Midbrain (tissue), 1 donor: ENCODE data around the gene RECK.
"Not testable (repeated sequence)": the region's sequence is repeated elsewhere in the genome, so short reads cannot be mapped to it uniquely, and the experiment has no call there.

Experiments used
- DNase-seq: peaks from one replicate; lab custom pipeline; 2025; lab: John Stamatoyannopoulos, UW

RECK gene

GRCh38 chr9:36116593-36116992 is 79.9 kb downstream of the RECK start:
- DNase-seq = no peak

DNA sequence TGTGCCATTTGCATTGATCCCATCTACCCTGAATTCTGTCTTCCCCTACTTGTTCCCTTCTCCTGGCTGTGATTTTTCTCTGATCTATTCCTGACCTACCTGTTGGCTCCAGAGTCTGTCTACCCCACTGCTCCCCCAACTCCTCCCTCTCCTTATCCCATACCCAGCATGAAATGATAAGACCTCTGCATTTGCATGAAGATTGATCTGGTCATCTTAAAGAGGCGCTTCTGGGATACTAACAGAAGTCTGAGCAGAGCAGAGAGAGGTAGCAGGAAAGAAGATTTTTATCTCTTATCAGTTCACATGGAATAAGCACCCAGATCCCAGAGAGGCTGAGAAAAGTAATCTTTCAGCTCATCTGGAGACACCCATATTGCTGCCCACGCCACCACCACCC is 81.5 kb downstream of the RECK start:
- DNase-seq = no peak

- DNase-seq = no peak
These were observed 82.0 kb downstream of the RECK start for GRCh38 chr9:36118706-36119105.

- no peak for DNase-seq
These were observed 82.8 kb downstream of the RECK start for GRCh38 chr9:36119476-36119875.

DNA sequence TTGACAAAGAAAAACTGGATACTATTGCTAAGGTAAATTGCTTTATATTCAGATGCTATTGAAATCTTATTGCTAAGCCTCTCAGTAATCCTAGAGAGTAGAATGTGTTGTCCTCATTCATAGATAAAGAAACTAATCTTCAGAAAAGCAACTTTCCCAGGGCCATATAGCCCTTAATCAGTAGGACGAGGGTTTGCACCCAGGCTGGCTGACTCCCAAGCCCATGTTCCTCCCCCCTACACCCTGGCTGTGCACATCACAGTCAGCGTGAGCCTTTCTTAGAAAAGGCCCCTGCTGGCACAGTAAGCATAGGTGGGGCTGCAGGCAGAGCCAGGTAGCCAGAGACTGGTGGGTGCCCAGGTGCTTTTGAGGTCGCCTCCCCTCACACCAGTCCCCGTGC is 84.0 kb downstream of the RECK start:
- DNase-seq = no peak

GRCh38 chr9:36121971-36122370 is 85.3 kb downstream of the RECK start:
- DNase-seq = no peak

DNA sequence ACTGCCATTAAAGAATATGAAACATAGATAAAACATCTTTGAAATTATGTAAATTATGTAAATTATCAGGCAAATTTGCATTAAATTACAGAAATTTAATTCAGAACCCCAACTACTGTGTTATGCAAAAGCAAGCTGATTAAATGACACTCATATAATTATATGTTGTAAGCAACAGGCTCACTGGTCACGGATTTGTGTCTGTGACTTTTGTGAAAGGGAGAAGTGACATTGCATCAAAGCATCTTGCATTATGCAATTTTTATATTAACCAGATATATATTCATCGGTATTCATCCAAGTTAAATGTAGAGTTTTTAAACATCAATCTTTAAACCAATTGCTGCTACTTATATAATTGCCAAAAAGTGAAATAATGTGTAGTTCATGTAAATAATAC is 86.8 kb downstream of the RECK start:
- DNase-seq = no peak

GRCh38 chr9:36125062-36125855 is 88.5 kb downstream of the RECK start:
- no peak for DNase-seq

- DNase-seq = peak; percentile 21
These were observed 89.5 kb downstream of the RECK start for GRCh38 chr9:36126016-36126730.

DNA sequence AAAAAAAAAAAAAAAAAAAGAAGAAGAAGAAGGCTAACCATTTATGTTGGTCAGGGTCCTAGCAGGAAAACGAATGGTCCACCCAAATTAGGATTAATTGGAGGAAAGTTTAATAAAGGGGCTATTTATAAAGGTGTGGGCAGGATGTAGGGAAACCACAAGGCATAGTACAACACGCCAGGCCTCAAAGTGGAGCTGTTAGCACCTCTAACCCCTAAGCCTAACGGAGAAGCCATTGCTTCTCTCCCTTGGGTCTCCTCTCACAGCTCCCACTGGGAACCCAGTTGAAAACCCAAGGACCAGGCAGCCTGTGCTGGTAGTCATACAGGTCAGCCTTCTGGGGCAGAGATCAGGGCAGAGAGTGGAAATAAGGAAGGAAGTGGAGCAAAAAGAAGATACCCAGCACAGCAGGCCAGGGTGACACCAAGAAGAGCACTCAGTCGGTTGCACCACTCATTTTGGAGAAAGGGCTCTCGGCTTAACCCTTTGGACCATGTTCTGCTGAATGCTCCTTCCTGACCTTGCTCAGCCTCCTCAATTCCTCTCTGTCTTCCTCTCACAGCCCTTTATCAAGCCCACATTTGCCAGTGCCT is 91.0 kb downstream of the RECK start:
- DNase-seq = no peak

DNA sequence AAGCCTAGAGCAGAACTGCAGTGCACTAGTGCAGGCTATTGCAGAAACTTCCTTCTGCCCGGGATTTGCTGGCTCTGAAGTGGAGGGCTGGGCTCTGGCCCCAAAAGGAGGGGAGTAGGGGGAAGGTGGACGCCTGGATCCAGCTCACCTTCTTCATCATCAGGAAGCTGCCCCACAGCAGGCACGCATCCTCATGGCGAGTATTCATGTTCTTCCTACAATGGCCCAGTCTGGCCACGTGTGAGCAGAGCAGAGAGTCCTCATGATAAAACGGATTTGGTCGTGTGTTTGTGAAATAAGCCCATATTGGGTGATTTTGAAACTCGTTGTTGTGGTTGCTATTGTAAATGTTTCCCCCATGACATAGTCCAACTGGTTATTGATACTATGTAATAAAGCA is 91.6 kb downstream of the RECK start:
- no peak for DNase-seq

GRCh38 chr9:36129139-36129538 is 92.4 kb downstream of the RECK start:
- no peak for DNase-seq

DNA sequence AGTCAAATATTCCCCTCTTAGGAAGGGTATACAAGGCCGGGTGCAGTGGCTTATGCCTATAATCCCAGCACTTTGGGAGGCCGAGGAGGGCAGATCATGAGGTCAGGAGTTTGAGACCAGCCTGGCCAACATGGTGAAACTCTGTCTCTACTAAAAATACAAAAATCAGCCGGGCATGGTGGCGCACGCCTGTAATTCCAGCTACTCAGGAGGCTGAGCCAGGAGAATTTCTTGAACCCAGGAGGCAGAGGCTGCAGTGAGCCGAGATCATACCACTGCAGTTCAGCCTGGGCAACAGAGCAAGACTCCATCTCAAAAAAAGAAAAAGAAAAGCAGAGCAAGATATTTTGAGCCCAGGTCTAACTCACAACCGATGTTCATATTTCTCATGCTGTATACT is 95.0 kb downstream of the RECK start:
- not testable (repeated sequence) for DNase-seq

GRCh38 chr9:36132086-36132485 is 95.4 kb downstream of the RECK start:
- no peak for DNase-seq

GRCh38 chr9:36134761-36135505 is 98.2 kb downstream of the RECK start:
- DNase-seq = no peak

- DNase-seq = no peak
These were observed 99.1 kb downstream of the RECK start for GRCh38 chr9:36135741-36136271.

GRCh38 chr9:36136272-36136893 is 99.7 kb downstream of the RECK start, which contains the start of gene GLIPR2:
GLIPR2 (plus strand) TSS chr9:36136733; CDS start chr9:36136779, 46 bp downstream.
- peak; percentile 80 for DNase-seq

- DNase-seq = peak; percentile 30
These were observed 100.2 kb downstream of the RECK start for GRCh38 chr9:36136894-36137391.

GRCh38 chr9:36137392-36138004 is 100.8 kb downstream of the RECK start:
- DNase-seq = peak; percentile 31

GRCh38 chr9:36138496-36138895 is 101.8 kb downstream of the RECK start:
- DNase-seq = no peak

- DNase-seq = no peak
These were observed 102.2 kb downstream of the RECK start for GRCh38 chr9:36138901-36139300.
